ENCODE data around the gene SRP14.
"Not testable (repeated sequence)": the region's sequence is repeated elsewhere in the genome, so short reads cannot be mapped to it uniquely, and the experiment has no call there.

SRP14 gene

DNA sequence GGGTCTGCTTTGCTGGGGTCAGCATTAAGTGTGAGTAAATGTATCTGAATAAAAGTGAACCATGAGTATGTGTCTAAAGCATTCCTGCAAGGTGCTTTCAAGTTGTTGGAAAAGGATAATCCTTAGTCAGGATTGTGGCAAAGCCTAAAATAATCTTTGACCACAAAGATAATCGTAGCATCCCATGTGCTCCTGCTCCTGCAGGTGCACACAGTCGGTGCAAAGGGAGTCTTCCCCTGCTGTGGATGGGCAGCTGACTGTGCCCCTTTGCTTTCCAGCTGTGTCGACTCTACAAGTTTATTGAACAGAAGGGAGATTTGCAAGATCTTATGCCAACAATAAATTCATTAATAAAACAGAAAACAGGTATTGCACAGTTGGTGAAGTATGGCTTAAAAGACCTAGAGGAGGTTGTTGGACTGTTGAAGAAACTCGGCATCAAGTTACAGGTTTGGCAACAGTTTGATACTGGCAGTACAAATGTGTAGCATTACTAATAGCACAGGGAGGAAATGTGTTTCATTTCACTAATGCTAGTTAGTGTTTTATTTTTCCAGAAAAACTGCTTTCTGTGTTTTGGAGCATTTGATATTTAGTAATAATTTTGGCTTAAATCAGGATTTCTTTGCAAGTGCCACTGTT is 22.6 kb downstream of the SRP14 start:
- no peak for DNase-seq

DNA sequence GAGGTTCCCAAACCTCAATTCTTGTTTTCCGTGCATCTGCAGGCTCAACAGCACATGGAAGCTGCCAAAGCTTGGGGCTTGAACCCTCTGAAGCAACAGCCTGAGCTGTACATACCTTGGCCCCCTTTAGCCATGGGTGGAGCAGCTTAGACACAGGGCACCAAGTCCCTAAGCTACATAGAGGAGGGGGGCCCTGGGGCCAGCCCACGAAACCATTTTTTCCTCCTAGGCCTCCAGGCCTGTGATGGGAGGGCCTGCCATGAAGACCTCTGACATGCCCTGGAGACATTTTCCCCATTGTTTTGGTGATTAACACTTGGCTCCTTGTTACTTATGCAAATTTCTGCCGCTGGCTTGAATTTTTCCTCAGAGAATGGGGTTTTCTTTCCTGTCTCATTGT is 24.6 kb downstream of the SRP14 start:
- DNase-seq, result no peak

DNA sequence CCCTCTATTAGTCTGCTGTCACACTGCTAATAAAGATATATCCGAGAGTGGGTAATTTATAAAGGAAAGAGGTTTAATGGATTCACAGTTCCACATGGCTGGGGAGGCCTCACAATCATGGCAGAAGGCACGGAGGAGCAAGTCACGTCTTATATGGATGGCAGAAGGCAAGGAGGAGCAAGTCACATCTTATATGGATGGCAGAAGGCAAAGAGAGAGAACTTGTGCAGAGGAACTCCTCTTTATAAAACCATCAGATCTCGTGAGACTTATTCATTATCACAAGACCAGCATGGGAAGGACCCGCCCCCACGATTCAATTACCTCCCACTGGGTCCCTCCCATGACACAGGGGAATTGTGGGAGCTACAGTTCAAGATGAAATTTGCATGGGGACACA is 25.6 kb downstream of the SRP14 start:
- DNase-seq, result not testable (repeated sequence)

DNA sequence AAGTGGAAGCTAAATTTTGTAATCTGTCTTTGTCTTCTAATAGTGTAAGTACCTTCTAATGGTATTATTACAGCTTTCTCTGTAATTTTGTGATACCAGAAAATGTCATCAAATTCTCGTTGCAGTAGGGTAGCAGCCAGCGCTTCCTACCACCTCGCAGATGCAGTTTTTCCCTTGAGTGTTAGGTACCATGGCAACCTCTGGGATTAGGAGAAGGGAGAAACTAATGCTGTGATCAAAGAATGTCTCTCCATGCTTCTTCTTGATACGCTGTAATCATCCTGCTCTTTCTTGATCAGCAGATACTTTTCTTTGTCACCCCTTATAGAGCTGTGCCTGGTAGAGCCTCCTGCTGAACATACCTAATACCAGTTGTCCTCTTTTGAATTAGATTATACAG is 27.7 kb downstream of the SRP14 start:
- no peak for DNase-seq

DNA sequence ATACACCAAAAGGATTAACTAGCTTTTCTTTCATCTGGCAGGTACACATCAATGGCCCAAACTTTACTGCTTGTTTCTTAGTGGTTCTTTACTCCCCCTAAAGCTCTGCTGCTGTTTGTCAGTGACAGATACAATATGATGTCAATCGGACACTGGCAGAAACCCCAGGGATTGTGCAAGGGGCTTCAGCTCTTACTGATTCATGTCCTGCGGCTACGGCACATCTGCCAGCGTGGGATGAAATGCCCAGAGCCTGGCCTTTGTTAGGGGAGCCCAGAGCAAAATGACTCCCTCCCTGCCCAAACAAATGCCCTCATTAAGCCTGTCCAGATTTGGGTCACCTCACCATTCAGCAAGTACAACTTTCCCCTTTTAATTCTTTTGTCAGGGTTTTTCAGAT is 28.3 kb downstream of the SRP14 start:
- DNase-seq, result peak; percentile 42

DNA sequence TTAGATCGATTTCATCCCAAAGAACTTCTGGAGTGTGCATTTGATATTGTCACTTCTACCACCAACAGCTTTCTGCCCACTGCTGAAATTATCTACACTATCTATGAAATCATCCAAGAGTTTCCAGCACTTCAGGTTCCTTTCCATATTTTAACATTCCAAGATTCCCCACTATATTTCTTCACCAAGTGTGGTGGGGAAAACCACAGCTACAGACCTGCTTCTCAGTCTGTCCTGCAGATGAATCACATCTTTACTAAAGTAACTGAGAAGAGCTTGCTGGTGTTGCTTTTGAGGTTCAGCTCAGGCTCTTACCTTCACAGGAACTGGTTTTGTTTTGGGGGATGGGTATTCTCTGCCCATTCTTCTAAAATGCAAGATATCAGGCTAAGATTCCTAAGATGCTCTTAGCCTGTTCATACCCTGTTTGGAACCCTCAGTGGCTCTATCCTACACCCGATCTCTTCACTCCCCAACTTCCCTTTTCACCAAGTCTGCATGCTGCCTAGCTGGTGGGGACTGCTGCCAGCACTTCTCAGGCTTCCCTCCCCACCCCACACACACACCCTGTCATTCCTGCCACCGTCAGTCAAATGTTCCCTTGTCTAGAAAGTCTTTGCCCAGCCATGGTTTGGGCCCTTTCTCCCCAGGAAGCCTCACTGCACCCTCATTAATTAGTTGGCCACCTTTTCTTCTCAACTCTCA is 30.8 kb downstream of the SRP14 start:
- DNase-seq, result no peak

DNA sequence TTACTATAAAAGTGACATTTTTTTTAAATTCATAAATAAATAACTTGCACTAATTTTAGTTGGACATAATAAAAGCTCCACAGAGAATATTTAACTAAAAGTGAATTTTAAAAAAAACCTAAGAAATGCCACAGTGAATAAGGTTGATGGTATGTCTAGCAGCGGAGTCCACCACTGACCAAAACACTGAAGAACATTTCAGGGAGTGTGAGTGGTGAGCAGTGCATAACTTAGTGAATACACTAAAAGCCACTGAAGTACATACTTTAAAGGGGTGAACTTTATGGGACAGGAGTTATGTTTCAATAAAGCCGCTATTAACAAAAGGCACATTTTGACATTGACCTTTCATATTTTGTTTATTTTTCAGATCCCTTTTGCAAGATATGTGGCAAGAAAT is 32.3 kb downstream of the SRP14 start:
- peak; percentile 71 for DNase-seq

DNA sequence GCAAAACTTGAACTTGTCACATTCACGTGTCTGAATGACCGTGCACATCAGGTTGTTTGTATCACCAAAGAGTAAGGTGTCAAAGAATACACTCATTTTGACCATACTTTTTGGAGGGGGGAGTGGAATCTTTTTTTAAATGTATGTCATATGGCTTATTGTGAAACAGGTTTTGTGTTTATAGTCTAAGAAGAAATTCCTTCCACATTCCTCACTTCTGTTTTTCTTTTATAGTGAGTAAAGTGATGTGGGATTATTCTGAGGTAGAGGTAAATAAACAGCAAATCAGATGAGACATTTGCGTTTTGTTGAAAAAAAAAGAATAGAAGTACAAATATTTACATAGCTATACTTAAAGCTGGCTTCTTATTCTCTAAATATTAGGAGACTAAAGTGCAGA is 33.0 kb downstream of the SRP14 start:
- DNase-seq, result peak; percentile 33

DNA sequence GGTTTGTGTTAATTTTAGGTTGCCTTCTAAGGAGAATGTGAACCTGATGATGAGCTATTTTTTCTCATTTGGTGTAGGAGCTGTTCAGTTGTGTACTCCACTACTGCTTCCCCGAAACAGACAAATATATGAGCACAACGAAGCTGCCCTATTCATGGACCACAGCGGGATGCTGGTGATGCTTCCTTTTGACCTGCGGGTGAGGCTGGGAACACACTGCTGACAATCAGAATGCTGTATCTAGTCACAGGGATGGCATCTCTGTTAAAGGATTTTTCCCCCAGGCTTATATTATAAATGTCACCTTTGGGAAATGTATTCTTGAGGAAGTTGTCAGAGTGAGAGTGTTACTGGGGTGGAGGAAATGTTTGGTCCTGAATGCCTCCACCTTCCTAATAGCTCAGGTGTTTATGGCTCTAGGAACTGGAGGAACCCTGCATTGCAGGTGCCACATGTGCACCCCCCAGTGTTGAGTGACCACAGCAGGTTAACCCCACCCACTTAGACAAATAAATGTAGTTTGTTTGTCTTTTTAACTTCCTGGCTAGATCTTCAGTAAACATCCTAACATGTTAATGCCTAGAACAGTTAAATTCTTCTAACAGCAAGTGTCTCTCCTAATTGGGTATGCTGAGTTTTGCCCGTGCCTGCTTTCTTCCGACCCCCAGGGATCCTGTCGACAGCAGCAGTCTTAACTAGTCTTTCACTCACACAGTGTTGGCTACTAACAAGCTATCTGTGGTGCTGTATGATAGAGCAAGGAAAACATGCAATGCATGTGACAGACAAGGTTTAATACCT is 35.7 kb downstream of the SRP14 start:
- no peak for DNase-seq

DNA sequence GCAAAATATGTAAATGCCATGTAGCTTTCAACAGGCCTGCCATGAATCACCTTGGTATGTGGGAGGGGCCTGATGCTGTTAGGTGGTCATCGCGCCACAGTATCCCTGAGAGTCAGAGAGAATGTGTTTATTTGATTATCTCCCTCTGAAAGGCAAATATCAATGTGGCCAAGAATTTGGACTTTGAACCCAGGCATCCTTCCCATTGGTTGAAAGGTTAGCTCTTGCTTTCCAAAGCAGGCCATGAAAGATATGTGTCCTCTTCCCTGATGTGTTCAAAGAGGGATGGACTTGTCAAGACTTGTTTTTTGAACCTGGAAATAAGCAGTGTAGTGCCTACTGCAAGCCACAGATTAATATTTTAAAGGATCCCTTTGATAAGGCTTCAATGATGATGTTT is 36.7 kb downstream of the SRP14 start:
- peak; percentile 42 for DNase-seq

DNA sequence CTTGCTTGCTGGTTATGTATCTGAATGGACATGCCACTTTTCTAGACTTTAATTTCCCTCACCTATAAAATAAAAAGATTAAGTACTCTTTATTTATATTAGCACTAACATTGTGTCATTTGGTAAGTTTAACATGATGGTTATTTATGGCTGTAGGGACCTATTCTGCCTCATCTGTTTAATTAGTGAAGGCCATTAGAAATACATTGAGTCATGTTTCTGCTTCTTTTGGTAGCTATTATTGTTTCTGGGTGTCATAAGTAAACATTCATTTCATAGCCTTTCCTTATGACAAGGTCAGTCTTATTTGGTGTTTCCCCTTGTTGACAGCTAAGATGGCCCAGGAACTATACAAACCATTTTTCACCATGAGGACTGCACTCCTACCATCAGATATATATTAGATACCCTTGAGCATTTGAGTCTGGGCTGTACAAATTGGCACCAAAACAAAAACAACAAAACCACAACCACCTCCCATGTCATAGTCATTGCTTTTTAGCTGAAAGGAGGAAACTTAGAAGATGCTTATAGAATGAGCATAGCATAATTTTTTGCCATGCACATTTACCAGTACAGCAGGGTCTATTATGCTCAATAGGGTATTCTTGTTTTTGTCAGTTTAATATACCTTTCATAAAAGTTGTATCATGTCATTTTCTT is 39.3 kb downstream of the SRP14 start:
- peak; percentile 24 for DNase-seq

DNA sequence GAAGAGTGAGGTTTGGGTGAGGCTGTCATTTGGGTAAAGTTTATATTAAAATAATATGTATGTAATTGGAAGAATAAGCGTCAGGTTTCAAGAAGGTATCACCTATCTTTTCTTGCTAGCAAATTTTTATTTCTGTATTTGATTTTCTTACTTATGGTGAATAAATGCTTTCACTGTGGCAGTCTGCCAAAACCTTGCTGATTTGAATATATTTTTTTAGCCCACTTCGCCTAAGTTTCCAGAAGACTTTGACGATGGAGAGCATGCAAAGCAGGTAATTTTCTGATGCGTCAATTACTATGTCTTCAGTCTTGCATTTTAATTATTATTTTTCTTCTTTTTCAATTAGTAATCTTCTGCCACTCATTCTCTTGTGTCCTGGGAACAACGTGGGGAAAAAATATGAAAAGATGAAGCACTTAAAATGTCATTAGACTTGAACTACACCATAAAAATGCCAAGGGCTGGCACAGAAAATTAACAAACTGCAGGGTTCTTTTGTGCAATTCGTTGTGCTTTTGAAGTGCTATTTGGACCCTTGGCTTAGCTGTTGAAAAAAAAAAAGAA is 40.4 kb downstream of the SRP14 start:
- no peak for DNase-seq

DNA sequence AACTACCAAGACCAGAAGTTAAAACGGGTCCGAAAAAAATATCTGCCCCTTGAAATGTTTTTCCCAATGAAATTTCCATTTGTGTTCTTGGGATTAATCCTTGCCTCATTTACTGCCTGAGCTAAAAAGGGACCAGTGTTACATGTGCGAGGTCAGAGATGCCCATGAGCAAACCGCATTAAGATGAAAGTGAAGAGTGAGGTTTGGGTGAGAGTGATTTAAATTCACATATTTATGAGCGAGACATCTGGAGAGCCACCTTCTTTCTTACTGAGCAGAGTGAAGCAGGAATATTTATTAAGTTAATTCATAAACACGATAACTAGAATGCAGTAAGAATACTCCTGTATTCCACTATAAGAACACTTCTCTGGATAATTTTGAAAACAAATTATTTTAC is 41.3 kb downstream of the SRP14 start:
- DNase-seq, result no peak

DNA sequence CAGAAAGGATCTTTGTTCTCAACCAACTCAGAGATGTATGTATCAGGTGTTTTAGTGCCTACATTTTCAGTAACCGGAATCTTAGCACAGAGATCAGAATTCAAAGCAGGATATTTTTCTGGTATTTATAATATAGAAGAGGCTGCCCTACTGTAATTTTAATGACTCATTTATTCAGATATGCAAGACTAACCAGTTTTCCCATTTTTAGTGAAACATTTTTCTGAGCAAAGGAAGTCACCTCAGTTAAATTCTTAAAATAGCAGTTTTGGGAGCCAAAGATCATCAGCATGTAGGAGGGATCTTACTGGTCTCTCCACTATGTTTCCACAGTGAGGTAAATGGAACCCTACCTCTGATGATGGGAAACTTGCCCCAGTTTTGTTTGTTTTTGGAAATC is 42.0 kb downstream of the SRP14 start:
- peak; percentile 60 for DNase-seq

DNA sequence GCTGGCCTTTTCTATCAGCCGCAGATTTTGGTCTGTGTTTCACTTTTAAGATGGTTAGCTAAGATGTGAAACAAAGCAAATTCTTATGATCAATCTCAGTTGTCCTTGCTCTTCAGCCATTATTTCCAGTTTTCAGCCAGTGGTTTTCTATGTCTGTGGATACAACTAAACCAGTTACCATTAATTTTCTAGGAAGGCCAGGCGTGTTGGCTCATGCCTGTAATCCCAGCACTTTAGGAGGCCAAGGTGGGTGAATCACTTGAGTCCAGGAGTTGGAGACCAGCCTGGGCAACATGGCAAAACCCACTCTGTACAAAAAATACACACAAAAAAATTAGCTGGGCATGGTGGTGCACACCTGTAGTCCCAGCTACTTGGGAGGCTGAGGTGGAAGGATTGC is 42.8 kb downstream of the SRP14 start:
- DNase-seq, result not testable (repeated sequence)

DNA sequence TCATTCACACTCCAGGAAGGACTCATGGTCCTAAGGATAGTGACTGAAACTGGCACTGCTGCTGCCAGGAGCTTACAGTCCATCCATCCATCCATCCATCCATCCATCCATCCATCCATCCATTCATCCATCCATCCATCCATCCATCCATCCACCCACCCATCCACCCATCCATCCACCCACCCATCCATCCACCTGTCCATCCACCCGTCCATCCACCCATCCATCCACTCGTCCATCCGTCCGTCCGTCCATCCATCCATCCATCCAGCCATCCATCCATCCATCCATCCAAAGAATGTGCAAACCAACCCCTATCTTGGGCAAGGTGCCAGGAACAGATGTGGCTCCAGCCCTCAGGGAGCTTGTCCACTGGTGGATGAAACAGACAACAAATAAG is 46.0 kb downstream of the SRP14 start:
- DNase-seq, result not testable (repeated sequence)

DNA sequence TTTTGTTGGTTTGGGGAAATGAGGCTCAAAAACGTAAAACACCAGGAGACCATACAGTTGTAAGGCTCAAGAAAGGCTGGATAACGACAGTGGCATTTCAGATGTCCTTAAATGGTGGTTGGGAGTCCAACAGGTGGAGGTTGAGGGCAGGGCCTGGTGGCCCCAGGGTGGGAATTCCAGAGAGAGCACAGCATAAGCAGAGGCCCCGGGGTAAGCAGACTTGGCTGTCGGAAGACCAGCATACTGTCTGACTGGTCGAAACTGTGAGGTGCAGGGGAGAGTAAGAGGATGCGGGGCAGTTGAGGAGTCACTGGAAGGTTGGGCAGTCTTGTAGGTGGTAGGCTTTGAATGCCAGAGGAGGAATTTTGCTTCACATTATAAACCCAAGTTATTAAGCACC is 48.3 kb downstream of the SRP14 start:
- DNase-seq, result no peak

DNA sequence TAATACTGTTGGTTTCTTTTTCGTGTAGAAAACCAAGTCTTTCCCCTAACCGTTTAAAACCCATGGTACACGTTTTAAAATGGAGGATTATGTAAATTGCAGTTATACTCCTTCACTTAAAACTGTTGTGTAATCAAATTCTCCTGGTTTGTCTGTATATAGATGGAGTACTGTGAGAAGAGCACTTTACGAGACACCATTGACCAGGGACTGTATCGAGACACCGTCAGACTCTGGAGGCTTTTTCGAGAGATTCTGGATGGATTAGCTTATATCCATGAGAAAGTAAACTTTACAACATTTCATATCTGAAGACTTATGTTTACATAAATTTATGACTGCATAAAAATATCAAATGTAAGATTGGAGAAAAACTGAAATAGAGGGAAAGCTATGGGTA is 51.2 kb downstream of the SRP14 start:
- DNase-seq, result no peak

All from EL (cell line).